ENCODE data around the gene MAP3K3.

The MAP3K3 gene

DNA sequence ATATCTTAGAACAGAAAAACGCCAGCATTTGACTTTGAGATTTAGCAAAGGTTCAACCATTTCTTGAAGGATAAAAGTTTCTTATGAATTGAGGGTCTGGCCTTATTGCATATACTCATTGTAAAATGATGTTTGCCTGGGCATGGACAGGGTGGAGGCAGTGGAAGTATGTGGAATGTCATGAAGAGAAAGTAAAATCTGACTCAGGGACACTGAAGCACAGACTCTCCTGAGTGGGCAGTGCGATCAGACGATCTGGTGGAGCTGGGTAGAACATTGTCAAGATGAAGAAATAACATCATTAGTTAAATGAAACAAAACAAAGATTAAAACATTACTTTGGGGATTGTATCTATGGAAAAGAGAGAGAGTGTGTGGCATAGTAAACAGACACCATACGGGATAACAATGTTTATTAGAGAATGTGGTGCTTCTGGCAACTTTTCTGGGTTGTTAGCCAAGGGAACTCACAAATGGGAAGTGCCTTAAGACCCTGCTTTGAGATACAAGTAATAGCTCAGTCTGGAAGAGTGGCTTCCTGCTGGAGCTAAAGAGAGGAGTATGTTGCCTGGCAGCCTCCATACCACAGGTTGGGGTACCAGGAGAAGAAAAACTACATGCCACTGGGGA, 4.4 kb downstream of the MAP3K3 start:
- TF ChIP-seq L3MBTL2 (conservative IDR thresholded peaks at IDR 0.05) (no peak), SUZ12 (IDR thresholded peaks at IDR 0.05) (no peak), FOXM1 (IDR thresholded peaks at IDR 0.05; ENCODE audit: borderline replicate concordance) (no peak), TARDBP (IDR thresholded peaks at IDR 0.05) (no peak), CTBP1 (IDR thresholded peaks at IDR 0.05; ENCODE audit: borderline replicate concordance) (no peak), FOXK2 (IDR thresholded peaks at IDR 0.05) (no peak), HDGF (IDR thresholded peaks at IDR 0.05; ENCODE audit: borderline replicate concordance) (no peak), LEF1 (IDR thresholded peaks at IDR 0.05; ENCODE audit: borderline replicate concordance) (no peak), SP1 (IDR thresholded peaks at IDR 0.05) (no peak), FOXA1 (IDR thresholded peaks at IDR 0.05) (no peak)
- TF ChIP-seq, protein P1, sequence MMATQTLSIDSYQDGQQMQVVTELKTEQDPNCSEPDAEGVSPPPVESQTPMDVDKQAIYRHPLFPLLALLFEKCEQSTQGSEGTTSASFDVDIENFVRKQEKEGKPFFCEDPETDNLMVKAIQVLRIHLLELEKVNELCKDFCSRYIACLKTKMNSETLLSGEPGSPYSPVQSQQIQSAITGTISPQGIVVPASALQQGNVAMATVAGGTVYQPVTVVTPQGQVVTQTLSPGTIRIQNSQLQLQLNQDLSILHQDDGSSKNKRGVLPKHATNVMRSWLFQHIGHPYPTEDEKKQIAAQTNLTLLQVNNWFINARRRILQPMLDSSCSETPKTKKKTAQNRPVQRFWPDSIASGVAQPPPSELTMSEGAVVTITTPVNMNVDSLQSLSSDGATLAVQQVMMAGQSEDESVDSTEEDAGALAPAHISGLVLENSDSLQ (IDR thresholded peaks at IDR 0.05): no peak
- ChIA-PET POLR2A (interaction anchor here (1.1 to 1.2 kb wide), 2 partner anchors 10 to 11 kb away, joined by 3 to 4 read pairs; no protein-coding TSS in a partner anchor), CTCF (no interaction called here)
- no peak for DNase-seq (ENCODE audit: extremely low spot score)

DNA sequence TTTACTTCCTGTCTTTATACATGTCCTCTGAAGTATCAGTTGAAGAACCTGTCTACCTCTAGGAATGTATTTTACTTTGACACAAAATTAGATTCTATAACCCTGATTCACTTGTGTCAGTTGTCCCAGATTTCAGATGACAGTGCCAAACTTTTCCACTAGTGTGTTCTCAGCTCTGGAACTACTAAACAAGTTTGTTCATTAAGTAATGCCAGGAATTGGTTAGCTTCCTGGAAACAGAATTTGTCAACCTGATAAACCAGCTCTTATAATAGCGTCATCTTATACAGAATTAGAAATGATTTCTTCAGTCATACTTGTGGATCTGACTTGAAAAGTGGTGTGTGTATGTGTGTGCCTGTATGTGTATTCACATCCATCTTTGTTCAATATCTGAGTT, 7.4 kb downstream of the MAP3K3 start:
- ChIA-PET CTCF (interaction anchor here (0.6 kb wide), 1 partner anchor 72 kb away, joined by 3 read pairs; no protein-coding TSS in a partner anchor), POLR2A (interaction anchor here (1.8 kb wide), 1 partner anchor 8 kb away, joined by 4 read pairs; the partner anchor contains the start of gene MAP3K3)
- TF ChIP-seq LEF1 (IDR thresholded peaks at IDR 0.05; ENCODE audit: borderline replicate concordance) (no peak), SUZ12 (IDR thresholded peaks at IDR 0.05) (no peak), FOXK2 (IDR thresholded peaks at IDR 0.05) (no peak), NFRKB (IDR thresholded peaks at IDR 0.05) (no peak), L3MBTL2 (conservative IDR thresholded peaks at IDR 0.05) (no peak), CTBP1 (IDR thresholded peaks at IDR 0.05; ENCODE audit: borderline replicate concordance) (no peak), SP1 (IDR thresholded peaks at IDR 0.05) (no peak), FOXA1 (IDR thresholded peaks at IDR 0.05) (no peak), HDGF (IDR thresholded peaks at IDR 0.05; ENCODE audit: borderline replicate concordance) (no peak), ELF4 (IDR thresholded peaks at IDR 0.05) (no peak), TARDBP (IDR thresholded peaks at IDR 0.05) (no peak), ZNF384 (IDR thresholded peaks at IDR 0.05) (no peak), ARNT (IDR thresholded peaks at IDR 0.05) (no peak), BHLHE40 (IDR thresholded peaks at IDR 0.05; ENCODE audit: borderline replicate concordance) (no peak)
- TF ChIP-seq, protein P1 (IDR thresholded peaks at IDR 0.05): no peak
- DNase-seq (ENCODE audit: extremely low spot score): no peak

DNA sequence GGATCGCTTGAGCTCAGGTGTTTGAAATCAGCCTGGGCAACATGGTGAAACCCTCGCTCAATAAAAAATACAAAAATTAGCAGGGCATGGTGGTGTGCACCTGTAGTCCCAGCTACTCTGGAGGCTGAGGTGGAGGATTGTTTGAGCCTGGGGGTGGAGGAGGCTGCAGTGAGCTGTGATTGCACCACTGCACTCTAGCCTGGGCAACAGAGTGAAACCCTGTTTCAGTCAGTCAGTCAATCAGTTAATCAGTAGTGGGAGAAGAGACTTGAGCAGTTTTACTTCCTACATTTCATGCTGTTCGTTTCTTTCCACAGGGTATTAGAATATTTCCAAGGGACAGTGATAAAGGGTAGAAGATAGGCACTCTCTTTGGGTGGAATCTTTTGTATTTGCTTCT, 8.8 kb downstream of the MAP3K3 start:
- CTCF ChIA-PET: no interaction called here
- POLR2A ChIA-PET: interaction anchor here (0.6 to 1.8 kb wide), 3 partner anchors 9 to 195 kb away, joined by 3 to 4 read pairs (median 4); partner anchors contain the start of gene MAP3K3
- TF ChIP-seq FOXM1 (IDR thresholded peaks at IDR 0.05; ENCODE audit: borderline replicate concordance): no peak
- TF ChIP-seq LEF1 (IDR thresholded peaks at IDR 0.05; ENCODE audit: borderline replicate concordance): no peak
- TF ChIP-seq, protein P1 (IDR thresholded peaks at IDR 0.05): no peak
- no peak for DNase-seq (ENCODE audit: extremely low spot score)

DNA sequence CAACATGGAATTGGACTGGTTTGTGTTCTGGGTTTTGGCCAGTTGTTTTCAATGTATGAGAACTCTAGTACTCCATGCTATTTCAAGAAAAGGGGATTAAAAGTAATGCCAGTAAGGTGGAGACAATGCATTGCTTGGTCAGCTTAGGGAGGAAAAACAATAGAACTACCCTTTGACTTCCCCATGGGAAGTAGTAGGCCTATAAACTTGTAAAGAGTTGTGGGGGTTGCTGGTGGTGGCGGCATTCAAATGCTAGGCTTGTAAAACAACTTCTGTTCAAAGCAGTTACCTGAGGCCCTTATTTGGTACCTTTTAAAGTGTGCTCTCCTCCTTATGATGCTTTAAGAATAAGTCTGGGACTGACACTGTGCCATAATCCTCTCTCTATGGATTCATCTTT, 9.4 kb downstream of the MAP3K3 start:
- POLR2A ChIA-PET: no interaction called here
- no peak for DNase-seq (ENCODE audit: extremely low spot score)
- CTCF ChIA-PET: no interaction called here
- TF ChIP-seq NFRKB (IDR thresholded peaks at IDR 0.05) (no peak), FOXK2 (IDR thresholded peaks at IDR 0.05) (no peak), ARNT (IDR thresholded peaks at IDR 0.05) (no peak), SP1 (IDR thresholded peaks at IDR 0.05) (no peak), HDGF (IDR thresholded peaks at IDR 0.05; ENCODE audit: borderline replicate concordance) (no peak)

DNA sequence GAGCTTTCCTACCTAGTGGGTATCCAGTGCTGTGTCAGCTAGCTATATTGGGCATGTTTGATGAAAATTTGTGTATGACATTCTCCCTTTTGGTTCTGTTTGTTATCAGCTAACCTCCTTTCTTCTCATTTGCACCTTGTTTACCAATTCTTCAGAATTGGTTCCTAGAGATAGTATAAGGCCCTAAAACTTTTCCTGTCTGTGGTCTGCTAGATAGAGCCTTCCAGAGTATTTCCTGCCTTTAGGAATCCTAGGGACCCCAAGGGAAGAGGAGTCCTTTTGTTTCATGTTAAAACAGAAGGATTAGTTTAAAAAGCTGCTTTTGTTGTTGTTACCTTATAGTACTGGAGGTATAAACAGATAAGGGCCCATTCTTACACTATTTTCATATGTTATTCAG, 11.5 kb downstream of the MAP3K3 start:
- no peak for DNase-seq (ENCODE audit: extremely low spot score)
- POLR2A ChIA-PET: interaction anchor here (2.3 kb wide), 1 partner anchor 12 kb away, joined by 12 read pairs; the partner anchor contains the start of gene MAP3K3
- CTCF ChIA-PET: interaction anchor here (0.6 to 1.2 kb wide), 3 partner anchors 12 to 551 kb away, joined by 3 to 4 read pairs (median 3); partner anchors contain the start of genes FTSJ3 and MAP3K3
- TF ChIP-seq LEF1 (IDR thresholded peaks at IDR 0.05; ENCODE audit: borderline replicate concordance): no peak
- no peak for TF ChIP-seq BHLHE40 (IDR thresholded peaks at IDR 0.05; ENCODE audit: borderline replicate concordance)

DNA sequence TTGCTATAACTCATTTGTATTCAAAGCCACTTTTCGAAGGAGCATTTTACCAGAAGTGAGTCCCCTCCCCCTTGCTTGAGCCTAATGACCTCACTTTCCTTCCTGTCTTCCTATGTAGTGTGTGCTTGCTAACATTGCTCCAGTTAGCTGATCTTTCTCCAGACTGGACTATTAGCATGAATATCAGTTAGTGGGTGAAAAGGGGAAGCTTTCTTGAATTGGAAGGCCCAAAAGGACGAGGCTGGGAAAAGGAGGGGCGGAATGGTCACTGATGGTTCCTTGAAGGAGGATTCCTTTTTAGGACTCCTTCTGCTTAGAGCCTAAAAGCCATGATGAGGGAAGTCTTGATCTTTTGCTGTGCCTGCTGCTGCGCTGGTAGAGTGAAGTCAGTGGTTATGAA, 11.9 kb downstream of the MAP3K3 start:
- no peak for DNase-seq (ENCODE audit: extremely low spot score)
- POLR2A ChIA-PET: interaction anchor here (2.3 kb wide), 1 partner anchor 13 kb away, joined by 12 read pairs; the partner anchor contains the start of gene MAP3K3
- TF ChIP-seq SP1 (IDR thresholded peaks at IDR 0.05): no peak
- TF ChIP-seq FOXM1 (IDR thresholded peaks at IDR 0.05; ENCODE audit: borderline replicate concordance): no peak
- TF ChIP-seq BHLHE40 (IDR thresholded peaks at IDR 0.05; ENCODE audit: borderline replicate concordance): no peak
- TF ChIP-seq, protein P1 (IDR thresholded peaks at IDR 0.05): no peak
- no peak for TF ChIP-seq ZNF384 (IDR thresholded peaks at IDR 0.05)
- TF ChIP-seq FOXA1 (IDR thresholded peaks at IDR 0.05): no peak
- TF ChIP-seq ELF4 (IDR thresholded peaks at IDR 0.05): no peak
- no peak for TF ChIP-seq ARNT (IDR thresholded peaks at IDR 0.05)
- no peak for TF ChIP-seq SUZ12 (IDR thresholded peaks at IDR 0.05)
- no peak for TF ChIP-seq L3MBTL2 (conservative IDR thresholded peaks at IDR 0.05)
- TF ChIP-seq TARDBP (IDR thresholded peaks at IDR 0.05): no peak
- CTCF ChIA-PET: interaction anchor here (0.6 to 1.2 kb wide), 3 partner anchors 12 to 552 kb away, joined by 3 to 4 read pairs (median 3); partner anchors contain the start of genes FTSJ3 and MAP3K3

All from HEK293T (cell line).